ENCODE results near the gene UCK2. TPM values are rescaled to one million over a fixed set of nuclear protein-coding genes. Genes with fewer than 3 reads are reported as not detected.

UCK2 gene
- total and polyA plus RNA-seq, 5 donors from 2014 or later, result 5.5 to 12.8 (median 9.9) TPM

GRCh38 chr1:165947797-165948455 is 120.5 kb downstream of the UCK2 start:
- no peak overlapping the region for H3K4me3 ChIP-seq (ENCODE audit: low read depth, low read length)
- Mint-ChIP-seq H3K36me3 (no peaks in the 10 kb centered on the region), H3K27ac (no peak overlapping the region), H3K4me3 (no peak overlapping the region), H3K4me1 (no peaks in the 10 kb centered on the region), H3K9me3 (peaks cover 0 to 1% (median 0%) of the 10 kb centered on the region in 7 donors), H3K27me3 (peaks cover 17% of the 10 kb centered on the region)
- peaks cover 3% of the 10 kb centered on the region for H3K27me3 ChIP-seq (ENCODE audit: control insufficient read depth, insufficient read depth, low read length)
- no peaks in the 10 kb centered on the region for H3K9me3 ChIP-seq (ENCODE audit: control insufficient read depth in 2 of 2, low read length in 2 of 2)
- H3K4me1 ChIP-seq (ENCODE audit: control insufficient read depth, insufficient read depth, low read length, poor library complexity, severe bottlenecking), result no peaks in the 10 kb centered on the region
- ATAC-seq (ENCODE audit: low read depth in 2 of 2) (no peak), DNase-seq (no peak)
- H3K27ac ChIP-seq (ENCODE audit: insufficient read depth, low read length, poor library complexity, severe bottlenecking), result no peak overlapping the region
- no peaks in the 10 kb centered on the region for H3K36me3 ChIP-seq (ENCODE audit: control insufficient read depth, insufficient read depth, low read length)

- H3K27ac ChIP-seq (ENCODE audit: insufficient read depth, low read length, poor library complexity, severe bottlenecking), result no peak overlapping the region
- DNase-seq (no peak), ATAC-seq (ENCODE audit: low read depth in 2 of 2) (no peak)
- H3K27ac Mint-ChIP-seq, result no peak overlapping the region
- H3K9me3 Mint-ChIP-seq, result peaks cover 0 to 1% (median 0%) of the 10 kb centered on the region in 7 donors
- H3K4me1 ChIP-seq (ENCODE audit: control insufficient read depth, insufficient read depth, low read length, poor library complexity, severe bottlenecking), result no peaks in the 10 kb centered on the region
- H3K9me3 ChIP-seq (ENCODE audit: control insufficient read depth in 2 of 2, low read length in 2 of 2), result no peaks in the 10 kb centered on the region
- no peak overlapping the region for H3K4me3 ChIP-seq (ENCODE audit: low read depth, low read length)
- no peaks in the 10 kb centered on the region for H3K36me3 Mint-ChIP-seq
- H3K27me3 Mint-ChIP-seq, result peaks cover 17% of the 10 kb centered on the region
- no peaks in the 10 kb centered on the region for H3K36me3 ChIP-seq (ENCODE audit: control insufficient read depth, insufficient read depth, low read length)
- H3K27me3 ChIP-seq (ENCODE audit: control insufficient read depth, insufficient read depth, low read length), result peaks cover 3% of the 10 kb centered on the region
- no peaks in the 10 kb centered on the region for H3K4me1 Mint-ChIP-seq
- no peak overlapping the region for H3K4me3 Mint-ChIP-seq
Measured at GRCh38 chr1:165949335-165950130, 122.1 kb downstream of the UCK2 start.

- Histone ChIP-seq H3K9me3 (ENCODE audit: control insufficient read depth in 2 of 2, low read length in 2 of 2) (no peaks in the 10 kb centered on the region), H3K4me3 (ENCODE audit: low read depth, low read length) (no peak overlapping the region), H3K27ac (ENCODE audit: insufficient read depth, low read length, poor library complexity, severe bottlenecking) (no peak overlapping the region), H3K36me3 (ENCODE audit: control insufficient read depth, insufficient read depth, low read length) (no peaks in the 10 kb centered on the region), H3K27me3 (ENCODE audit: control insufficient read depth, insufficient read depth, low read length) (no peaks in the 10 kb centered on the region), H3K4me1 (ENCODE audit: control insufficient read depth, insufficient read depth, low read length, poor library complexity, severe bottlenecking) (no peaks in the 10 kb centered on the region)
- H3K36me3 Mint-ChIP-seq, result no peaks in the 10 kb centered on the region
- H3K4me3 Mint-ChIP-seq, result no peak overlapping the region
- no peaks in the 10 kb centered on the region for H3K4me1 Mint-ChIP-seq
- ATAC-seq (ENCODE audit: low read depth in 2 of 2) (no peak), DNase-seq (no peak)
- peaks cover 1% of the 10 kb centered on the region for H3K27me3 Mint-ChIP-seq
- peaks cover 0 to 1% (median 0%) of the 10 kb centered on the region in 7 donors for H3K9me3 Mint-ChIP-seq
- H3K27ac Mint-ChIP-seq, result no peak overlapping the region
Measured at GRCh38 chr1:165954940-165955339, 127.5 kb downstream of the UCK2 start.

- no peak for ATAC-seq (ENCODE audit: low read depth in 2 of 2)
- Mint-ChIP-seq H3K4me3 (no peak overlapping the region), H3K36me3 (no peaks in the 10 kb centered on the region), H3K9me3 (peaks cover 0 to 1% (median 0%) of the 10 kb centered on the region in 7 donors), H3K27ac (no peak overlapping the region), H3K4me1 (no peaks in the 10 kb centered on the region), H3K27me3 (no peaks in the 10 kb centered on the region)
- H3K36me3 ChIP-seq (ENCODE audit: control insufficient read depth, insufficient read depth, low read length), result no peaks in the 10 kb centered on the region
- no peaks in the 10 kb centered on the region for H3K27me3 ChIP-seq (ENCODE audit: control insufficient read depth, insufficient read depth, low read length)
- H3K9me3 ChIP-seq (ENCODE audit: control insufficient read depth in 2 of 2, low read length in 2 of 2), result no peaks in the 10 kb centered on the region
- no peak overlapping the region for H3K4me3 ChIP-seq (ENCODE audit: low read depth, low read length)
- DNase-seq, result no peak
- no peaks in the 10 kb centered on the region for H3K4me1 ChIP-seq (ENCODE audit: control insufficient read depth, insufficient read depth, low read length, poor library complexity, severe bottlenecking)
- H3K27ac ChIP-seq (ENCODE audit: insufficient read depth, low read length, poor library complexity, severe bottlenecking), result no peak overlapping the region
Measured at GRCh38 chr1:165958306-165958705, 130.9 kb downstream of the UCK2 start.

GRCh38 chr1:165960136-165960535 is 132.7 kb downstream of the UCK2 start:
- Mint-ChIP-seq H3K9me3 (peaks cover 0 to 1% (median 0%) of the 10 kb centered on the region in 7 donors), H3K27me3 (no peaks in the 10 kb centered on the region), H3K36me3 (no peaks in the 10 kb centered on the region), H3K27ac (no peak overlapping the region), H3K4me1 (no peaks in the 10 kb centered on the region), H3K4me3 (no peak overlapping the region)
- H3K27ac ChIP-seq (ENCODE audit: insufficient read depth, low read length, poor library complexity, severe bottlenecking), result no peak overlapping the region
- no peaks in the 10 kb centered on the region for H3K27me3 ChIP-seq (ENCODE audit: control insufficient read depth, insufficient read depth, low read length)
- no peak overlapping the region for H3K4me3 ChIP-seq (ENCODE audit: low read depth, low read length)
- H3K36me3 ChIP-seq (ENCODE audit: control insufficient read depth, insufficient read depth, low read length), result no peaks in the 10 kb centered on the region
- ATAC-seq (ENCODE audit: low read depth in 2 of 2), result no peak
- no peak for DNase-seq
- no peaks in the 10 kb centered on the region for H3K9me3 ChIP-seq (ENCODE audit: control insufficient read depth in 2 of 2, low read length in 2 of 2)
- no peaks in the 10 kb centered on the region for H3K4me1 ChIP-seq (ENCODE audit: control insufficient read depth, insufficient read depth, low read length, poor library complexity, severe bottlenecking)

- H3K36me3 ChIP-seq (ENCODE audit: control insufficient read depth, insufficient read depth, low read length), result no peaks in the 10 kb centered on the region
- Mint-ChIP-seq H3K9me3 (peaks cover 0 to 3% (median 0%) of the 10 kb centered on the region in 7 donors), H3K4me3 (no peak overlapping the region), H3K27me3 (no peaks in the 10 kb centered on the region), H3K27ac (no peak overlapping the region), H3K4me1 (no peaks in the 10 kb centered on the region), H3K36me3 (no peaks in the 10 kb centered on the region)
- ATAC-seq (ENCODE audit: low read depth in 2 of 2) (no peak), DNase-seq (no peak)
- no peak overlapping the region for H3K4me3 ChIP-seq (ENCODE audit: low read depth, low read length)
- no peaks in the 10 kb centered on the region for H3K27me3 ChIP-seq (ENCODE audit: control insufficient read depth, insufficient read depth, low read length)
- H3K9me3 ChIP-seq (ENCODE audit: control insufficient read depth in 2 of 2, low read length in 2 of 2), result no peaks in the 10 kb centered on the region
- no peak overlapping the region for H3K27ac ChIP-seq (ENCODE audit: insufficient read depth, low read length, poor library complexity, severe bottlenecking)
- H3K4me1 ChIP-seq (ENCODE audit: control insufficient read depth, insufficient read depth, low read length, poor library complexity, severe bottlenecking), result no peaks in the 10 kb centered on the region
Measured at GRCh38 chr1:165960881-165961280, 133.5 kb downstream of the UCK2 start.

All from CD4-positive, CD25-positive, alpha-beta regulatory T cell (primary cell).